ENCODE data around the gene HAND2. TPM values are rescaled to one million over a fixed set of nuclear protein-coding genes. Genes with fewer than 3 reads are reported as not detected.

The HAND2 gene
- total RNA-seq, 2 donors from 2014 or later, result 86.3 to 108 TPM

DNA sequence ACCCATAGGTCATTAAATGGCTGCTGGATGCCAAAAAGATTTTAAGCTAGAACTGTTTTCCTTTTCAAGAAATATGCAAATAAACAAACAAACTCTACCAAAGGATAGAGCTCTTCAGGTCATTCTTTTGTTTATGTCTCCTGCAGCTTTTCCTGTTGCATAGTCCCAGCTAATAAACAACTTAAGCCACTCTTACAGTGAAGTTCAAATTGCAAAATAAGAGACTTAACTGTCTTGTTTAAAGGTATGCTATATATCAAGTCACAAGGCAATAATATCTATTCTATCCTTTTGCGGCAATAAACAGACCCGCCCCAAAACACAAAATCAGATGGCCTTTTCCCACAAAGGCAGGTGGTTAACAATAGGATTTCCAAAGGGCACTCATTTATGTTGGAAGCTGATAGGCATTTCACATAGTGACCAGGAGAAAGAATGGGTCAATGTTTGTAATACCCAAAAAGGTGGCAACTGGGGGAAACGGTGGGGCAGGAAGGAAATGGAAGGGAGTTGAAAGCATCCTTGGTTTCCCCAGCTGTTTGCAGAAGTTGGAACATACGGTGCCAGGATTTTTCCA lies 15.3 kb downstream of the HAND2 start:
- H3K27me3 ChIP-seq, result no peaks in the 10 kb centered on the region
- peaks cover 0 to 34% of the 10 kb centered on the region in 2 donors for H3K4me1 ChIP-seq

DNA sequence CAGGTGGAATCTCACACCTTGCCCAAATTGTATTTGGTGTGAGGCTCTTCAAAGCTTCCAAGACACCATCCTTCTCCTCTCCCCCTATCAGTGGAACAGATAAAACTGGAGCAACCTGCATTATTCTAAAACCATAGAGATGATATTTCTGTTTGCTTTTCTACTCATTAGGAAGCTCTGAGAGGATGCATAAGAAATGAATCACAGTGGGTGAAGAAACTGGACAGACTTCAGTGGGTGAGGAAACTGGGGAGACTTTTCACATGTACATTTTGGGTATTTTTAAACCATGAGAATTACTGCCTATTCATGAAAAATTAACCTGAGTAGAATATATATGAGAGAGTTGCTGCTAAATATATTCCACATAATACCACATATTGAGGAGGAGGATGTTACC lies 16.4 kb downstream of the HAND2 start:
- DNase-seq (ENCODE audit: low spot score), result no peak
- H3K4me1 ChIP-seq, result peaks cover 0 to 38% of the 10 kb centered on the region in 2 donors
- no peak overlapping the region for H3K4me3 ChIP-seq

More for the DNA sequence above, 15.3 kb downstream of the HAND2 start:
- DNase-seq (ENCODE audit: low spot score), result no peak
- Histone ChIP-seq H3K27ac (peak overlapping the region in 1 of 2 donors; percentile 97), H3K9me3 (no peaks in the 10 kb centered on the region), H3K4me3 (no peak overlapping the region), H3K36me3 (no peaks in the 10 kb centered on the region)
- TF ChIP-seq, protein P1, sequence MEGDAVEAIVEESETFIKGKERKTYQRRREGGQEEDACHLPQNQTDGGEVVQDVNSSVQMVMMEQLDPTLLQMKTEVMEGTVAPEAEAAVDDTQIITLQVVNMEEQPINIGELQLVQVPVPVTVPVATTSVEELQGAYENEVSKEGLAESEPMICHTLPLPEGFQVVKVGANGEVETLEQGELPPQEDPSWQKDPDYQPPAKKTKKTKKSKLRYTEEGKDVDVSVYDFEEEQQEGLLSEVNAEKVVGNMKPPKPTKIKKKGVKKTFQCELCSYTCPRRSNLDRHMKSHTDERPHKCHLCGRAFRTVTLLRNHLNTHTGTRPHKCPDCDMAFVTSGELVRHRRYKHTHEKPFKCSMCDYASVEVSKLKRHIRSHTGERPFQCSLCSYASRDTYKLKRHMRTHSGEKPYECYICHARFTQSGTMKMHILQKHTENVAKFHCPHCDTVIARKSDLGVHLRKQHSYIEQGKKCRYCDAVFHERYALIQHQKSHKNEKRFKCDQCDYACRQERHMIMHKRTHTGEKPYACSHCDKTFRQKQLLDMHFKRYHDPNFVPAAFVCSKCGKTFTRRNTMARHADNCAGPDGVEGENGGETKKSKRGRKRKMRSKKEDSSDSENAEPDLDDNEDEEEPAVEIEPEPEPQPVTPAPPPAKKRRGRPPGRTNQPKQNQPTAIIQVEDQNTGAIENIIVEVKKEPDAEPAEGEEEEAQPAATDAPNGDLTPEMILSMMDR (IDR thresholded peaks at IDR 0.05), result no peak

DNA sequence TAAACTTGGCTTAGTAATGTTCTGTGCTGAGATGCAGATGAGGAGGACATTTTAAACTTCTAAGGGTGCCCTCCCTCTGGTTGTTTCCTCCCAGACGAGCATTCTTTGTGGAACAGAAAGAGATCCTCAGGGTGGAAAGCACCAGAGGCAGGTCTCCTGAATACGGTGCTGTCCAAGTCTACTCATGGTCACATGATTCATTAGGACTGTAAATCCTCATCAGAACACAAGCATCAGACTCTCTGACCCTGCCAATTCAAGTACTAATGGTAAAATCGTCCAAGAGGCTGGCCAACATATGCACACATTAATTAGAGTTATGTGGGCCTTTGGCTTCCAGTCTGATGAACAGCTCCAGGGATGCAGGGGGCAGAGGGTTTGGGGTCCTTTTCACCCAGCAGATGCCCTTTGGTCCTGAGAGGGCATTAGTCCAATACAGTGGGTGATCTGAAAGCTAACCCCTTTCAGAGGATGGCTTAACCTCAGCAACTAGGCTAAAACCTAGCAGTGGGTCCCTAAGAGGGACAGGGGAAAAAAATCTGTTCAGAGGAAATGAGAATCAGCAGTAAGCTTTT lies 18.2 kb downstream of the HAND2 start:
- Histone ChIP-seq H3K4me3 (no peak overlapping the region), H3K9me3 (no peaks in the 10 kb centered on the region), H3K4me1 (peaks cover 0 to 25% of the 10 kb centered on the region in 2 donors), H3K36me3 (no peaks in the 10 kb centered on the region), H3K27ac (peak overlapping the region; percentile 88 to 89), H3K27me3 (no peaks in the 10 kb centered on the region)
- no peak for DNase-seq (ENCODE audit: low spot score)
- TF ChIP-seq, protein P1 (IDR thresholded peaks at IDR 0.05), result no peak

More for the DNA sequence above, 16.4 kb downstream of the HAND2 start:
- H3K27me3 ChIP-seq, result no peaks in the 10 kb centered on the region
- TF ChIP-seq, protein P1 (IDR thresholded peaks at IDR 0.05), result no peak
- H3K36me3 ChIP-seq, result no peaks in the 10 kb centered on the region
- H3K27ac ChIP-seq, result peak overlapping the region in 1 of 2 donors; percentile 35
- no peaks in the 10 kb centered on the region for H3K9me3 ChIP-seq

DNA sequence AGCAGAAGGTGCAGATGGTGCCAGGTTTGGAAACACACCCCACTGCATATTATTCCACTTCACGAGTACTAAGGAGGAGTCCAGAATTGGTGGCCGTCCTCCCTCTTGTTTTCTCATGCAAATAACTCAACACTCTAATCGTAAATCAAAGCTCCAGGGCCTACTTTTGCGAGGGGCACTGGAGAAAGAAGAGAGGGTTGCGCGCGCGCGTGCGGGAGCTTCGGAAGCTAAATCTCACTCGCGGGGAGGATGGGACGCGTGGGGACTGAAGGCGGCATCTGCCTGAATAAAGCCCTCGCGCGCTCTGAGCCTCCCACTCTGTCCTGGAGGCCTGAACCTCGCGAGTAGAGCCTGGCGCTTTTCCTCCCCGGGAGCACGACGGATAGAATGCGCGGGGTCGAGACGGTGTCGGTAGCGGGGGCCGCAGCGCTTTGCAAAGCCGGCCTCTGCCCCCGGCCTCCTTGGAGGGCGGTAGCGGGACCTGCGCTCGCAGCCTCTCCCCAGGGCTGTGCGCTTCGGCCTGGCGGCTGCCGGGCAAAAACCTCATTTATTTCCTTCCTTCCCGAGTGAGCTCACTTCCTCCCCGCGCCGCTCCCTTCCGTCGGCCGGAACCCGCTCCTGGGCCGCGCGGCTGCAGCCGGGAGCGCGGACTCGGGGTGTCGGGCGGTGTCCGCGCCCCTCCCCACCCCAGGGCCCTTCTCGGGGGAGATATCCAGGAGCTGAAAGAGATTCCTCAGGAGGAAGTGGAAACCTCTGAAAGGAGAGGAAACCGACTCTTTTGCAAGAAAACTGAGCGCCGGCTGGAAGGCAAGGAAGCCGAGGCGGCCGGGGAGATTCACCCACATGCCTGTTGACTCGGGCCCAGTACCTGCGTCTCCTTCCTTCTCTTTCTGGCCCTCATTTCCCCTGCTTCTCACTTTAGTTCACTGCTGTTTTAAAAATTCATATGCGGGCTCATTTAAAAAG lies 20.7 kb downstream of the HAND2 start:
- DNase-seq (ENCODE audit: low spot score), result peak; percentile 69
- Histone ChIP-seq H3K4me1 (peaks cover 0 to 42% of the 10 kb centered on the region in 2 donors), H3K9me3 (no peaks in the 10 kb centered on the region), H3K4me3 (peak overlapping the region; percentile 45 to 54), H3K27me3 (no peaks in the 10 kb centered on the region), H3K27ac (peak overlapping the region; percentile 88 to 89), H3K36me3 (no peaks in the 10 kb centered on the region)
- TF ChIP-seq, protein P1 (IDR thresholded peaks at IDR 0.05), result peak in 1 of 2 donors; percentile 10

DNA sequence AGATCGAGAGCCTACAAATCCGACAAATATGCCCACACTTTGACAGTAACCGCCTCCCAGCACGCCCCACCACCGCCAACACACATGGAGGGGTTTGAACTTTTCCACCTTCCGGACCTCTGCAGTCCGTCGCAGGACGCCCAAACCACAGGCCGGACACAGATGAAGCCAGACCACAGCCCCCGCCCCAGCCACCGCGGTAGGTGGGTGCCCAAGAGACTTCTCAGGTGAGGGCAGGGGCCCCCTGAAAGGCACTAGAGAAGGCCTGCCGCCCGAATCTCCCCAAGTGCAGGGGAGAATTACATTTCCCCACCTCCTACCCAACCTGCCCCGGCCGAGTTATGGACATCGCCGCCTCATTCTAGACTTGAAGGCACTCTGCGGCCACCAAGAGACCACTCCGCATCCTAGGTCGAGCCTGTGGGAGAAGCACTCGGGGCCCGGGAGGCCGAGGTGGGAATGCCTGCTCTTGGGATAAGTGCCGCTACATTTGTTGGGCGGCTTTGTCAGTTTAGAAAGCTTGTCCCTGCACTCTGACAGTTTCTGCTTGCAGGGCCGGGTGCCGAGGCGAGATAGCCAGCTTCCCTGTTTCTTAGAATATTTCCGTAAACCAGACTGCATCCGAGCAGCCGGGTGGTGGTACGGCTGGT lies 21.5 kb downstream of the HAND2 start:
- Histone ChIP-seq H3K9me3 (no peaks in the 10 kb centered on the region), H3K27me3 (no peaks in the 10 kb centered on the region), H3K4me3 (peak overlapping the region; percentile 45 to 54), H3K4me1 (peaks cover 0 to 50% of the 10 kb centered on the region in 2 donors), H3K36me3 (no peaks in the 10 kb centered on the region), H3K27ac (peak overlapping the region; percentile 88 to 89)
- TF ChIP-seq, protein P1 (IDR thresholded peaks at IDR 0.05), result no peak
- peak; percentile 63 for DNase-seq (ENCODE audit: low spot score)
